Hepatocyte (in vitro differentiated cells): Measurements from ENCODE around the gene POT1.

ENCODE experiments used
- CTCF ChIP-seq: fragments of 200-600 bp; sonication (generic); IDR thresholded peaks from 2 replicates; pipeline ENCODE4 v1.5.1; 2016; ENCODE audit warnings: antibody characterized with exemption, mild to moderate bottlenecking; ENCODE audit not compliant: poor library complexity
- EZH2 ChIP-seq: fragments of 200-600 bp; sonication (generic); IDR thresholded peaks from 2 replicates; pipeline ENCODE4 v1.6.1; 2016; ENCODE audit warnings: antibody characterized with exemption, mild to moderate bottlenecking, borderline replicate concordance

GRCh38 chr7:124843336-124843735 is 86.3 kb downstream of the POT1 start:
- no peak for TF ChIP-seq CTCF
- no peak for TF ChIP-seq EZH2
